AG10803 (cell line): Measurements from ENCODE around the gene MYZAP.
A peak's percentile ranks its signal among the peaks of the same experiment; 100 is the strongest.

Experiments
- DNase-seq: peaks from one replicate; pipeline ENCODE4 v3.0.0; 2010; ENCODE audit warnings: low read depth
- H3K4me3 ChIP-seq: 2 replicates; pipeline ENCODE4 v1.5.1; 2011; ENCODE audit warnings: mild to moderate bottlenecking, low read length, control low read depth
- CTCF ChIP-seq: conservative IDR thresholded peaks from 2 replicates; pipeline ENCODE4 v1.5.1; 2011; ENCODE audit warnings: mild to moderate bottlenecking, low read length, control low read depth, inconsistent platforms

MYZAP gene

GRCh38 chr15:57562196-57562769, 29.4 kb upstream of the MYZAP start:
- no peak for TF ChIP-seq CTCF
- no peak for DNase-seq
- no peak overlapping the region for H3K4me3 ChIP-seq

GRCh38 chr15:57563416-57563815, 28.3 kb upstream of the MYZAP start:
- no peak for DNase-seq
- H3K4me3 ChIP-seq = no peak overlapping the region
- TF ChIP-seq CTCF = no peak

GRCh38 chr15:57565311-57565710, 26.4 kb upstream of the MYZAP start:
- H3K4me3 ChIP-seq = no peak overlapping the region
- no peak for TF ChIP-seq CTCF
- DNase-seq = no peak

- no peak overlapping the region for H3K4me3 ChIP-seq
- peak; percentile 13 for DNase-seq
- no peak for TF ChIP-seq CTCF
Measured at GRCh38 chr15:57566834-57567233, 24.9 kb upstream of the MYZAP start.

GRCh38 chr15:57567891-57568290, 23.8 kb upstream of the MYZAP start:
- H3K4me3 ChIP-seq = no peak overlapping the region
- TF ChIP-seq CTCF = no peak
- DNase-seq = no peak

GRCh38 chr15:57568299-57568698, 23.4 kb upstream of the MYZAP start:
- H3K4me3 ChIP-seq = no peak overlapping the region
- no peak for DNase-seq
- TF ChIP-seq CTCF = no peak

GRCh38 chr15:57570340-57570739, 21.4 kb upstream of the MYZAP start:
- DNase-seq = no peak
- TF ChIP-seq CTCF = no peak
- H3K4me3 ChIP-seq = no peak overlapping the region
